NCI-H774 (cell line): ENCODE data around the gene PAK4.
"Not testable (repeated sequence)": the region's sequence is repeated elsewhere in the genome, so short reads cannot be mapped to it uniquely, and the experiment has no call there.

Experiments used
- DNase-seq: peaks from one replicate; lab custom pipeline; 2025; lab: John Stamatoyannopoulos, UW

The PAK4 gene

GRCh38 chr19:39100500-39101166 is 25.0 kb upstream of the PAK4 start:
- DNase-seq: no peak

GRCh38 chr19:39103151-39103550 is 22.4 kb upstream of the PAK4 start:
- DNase-seq: no peak

GRCh38 chr19:39104186-39104596 is 21.4 kb upstream of the PAK4 start:
- DNase-seq: no peak

GRCh38 chr19:39106194-39106593 is 19.4 kb upstream of the PAK4 start:
- DNase-seq: no peak

- DNase-seq: no peak
These were observed 15.9 kb upstream of the PAK4 start for GRCh38 chr19:39109641-39110040.

GRCh38 chr19:39110263-39110967 is 15.2 kb upstream of the PAK4 start:
- peak; percentile 12 for DNase-seq

DNA sequence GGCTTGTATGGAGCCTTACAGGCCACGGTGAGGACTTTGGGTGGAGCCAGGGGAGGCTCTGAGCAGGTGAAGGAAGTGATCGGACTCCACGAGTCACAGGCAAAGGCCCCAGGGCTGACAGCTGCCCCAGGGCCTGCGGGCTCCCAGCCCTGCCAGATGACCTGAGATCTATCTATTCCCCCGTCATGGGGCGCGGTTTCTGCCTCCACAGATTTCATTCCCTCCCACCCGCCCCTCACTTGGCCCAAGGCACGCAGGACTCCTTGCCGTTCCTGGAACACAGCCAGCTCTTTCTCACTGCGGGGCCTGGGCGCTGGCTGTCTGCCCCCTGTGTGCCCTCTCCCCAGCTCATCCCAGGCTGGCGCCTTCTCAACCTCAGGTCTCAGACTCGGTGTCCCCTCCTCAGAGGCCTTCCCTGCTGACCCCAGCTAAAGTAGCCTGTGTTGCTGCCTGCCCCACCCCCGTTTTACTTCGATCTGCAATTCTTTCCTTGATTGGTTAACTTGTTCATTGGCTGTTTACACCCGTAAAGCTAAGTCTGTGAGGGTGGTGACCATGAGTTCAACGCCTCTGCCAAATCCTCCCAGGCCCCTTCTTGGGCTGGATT is 13.9 kb upstream of the PAK4 start:
- no peak for DNase-seq

DNA sequence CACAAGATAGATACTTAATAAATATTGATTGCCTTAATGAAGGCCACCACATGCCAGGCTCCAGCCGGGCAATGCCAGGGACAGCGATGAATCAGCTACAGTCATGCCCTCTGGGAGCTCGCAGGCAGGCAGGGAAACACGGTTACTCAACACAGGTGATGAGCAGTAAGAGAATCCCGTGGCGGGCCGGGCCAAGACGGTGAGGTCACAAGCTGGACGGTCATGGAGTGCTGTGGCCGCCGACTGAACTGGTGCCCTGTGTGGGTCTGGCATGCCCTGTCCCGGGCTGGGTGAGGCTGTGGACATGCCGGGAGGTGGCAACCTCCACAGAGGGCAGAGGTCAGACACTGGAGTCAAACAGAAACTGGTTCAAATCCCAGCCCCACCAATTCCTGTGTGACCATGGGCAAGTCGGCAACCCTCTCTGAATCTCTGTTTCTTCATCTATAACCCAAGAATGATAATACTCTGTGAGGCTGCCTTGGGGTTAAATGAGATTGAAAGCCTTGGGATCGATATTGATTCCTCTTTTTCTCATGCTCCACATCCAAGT is 13.2 kb upstream of the PAK4 start:
- no peak for DNase-seq

DNA sequence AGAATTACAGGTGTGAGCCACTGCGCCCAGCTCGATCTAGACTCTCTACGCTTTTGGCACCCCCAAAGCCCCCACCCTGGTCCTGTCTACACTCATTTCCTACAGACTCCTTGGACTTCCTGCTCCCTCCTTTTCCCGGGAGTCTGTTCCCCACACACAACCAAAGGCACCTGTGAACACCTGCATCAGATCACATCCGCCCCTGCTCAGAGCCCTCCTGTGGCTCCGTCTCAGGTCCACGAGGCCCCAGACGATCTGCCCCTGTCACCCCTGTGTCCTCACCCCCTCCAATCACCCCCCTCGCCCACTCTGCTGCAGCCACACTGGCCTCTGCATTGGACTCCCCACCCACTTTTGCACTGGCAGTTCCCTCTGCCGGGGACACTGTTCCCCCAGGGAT is 12.4 kb upstream of the PAK4 start:
- no peak for DNase-seq

GRCh38 chr19:39115105-39115847 is 10.3 kb upstream of the PAK4 start:
- no peak for DNase-seq

- not testable (repeated sequence) for DNase-seq
These were observed 8.6 kb upstream of the PAK4 start for GRCh38 chr19:39117023-39117422.

GRCh38 chr19:39119830-39120229 is 5.8 kb upstream of the PAK4 start:
- DNase-seq: no peak

GRCh38 chr19:39122934-39123731 is 2.5 kb upstream of the PAK4 start:
- DNase-seq: no peak

DNA sequence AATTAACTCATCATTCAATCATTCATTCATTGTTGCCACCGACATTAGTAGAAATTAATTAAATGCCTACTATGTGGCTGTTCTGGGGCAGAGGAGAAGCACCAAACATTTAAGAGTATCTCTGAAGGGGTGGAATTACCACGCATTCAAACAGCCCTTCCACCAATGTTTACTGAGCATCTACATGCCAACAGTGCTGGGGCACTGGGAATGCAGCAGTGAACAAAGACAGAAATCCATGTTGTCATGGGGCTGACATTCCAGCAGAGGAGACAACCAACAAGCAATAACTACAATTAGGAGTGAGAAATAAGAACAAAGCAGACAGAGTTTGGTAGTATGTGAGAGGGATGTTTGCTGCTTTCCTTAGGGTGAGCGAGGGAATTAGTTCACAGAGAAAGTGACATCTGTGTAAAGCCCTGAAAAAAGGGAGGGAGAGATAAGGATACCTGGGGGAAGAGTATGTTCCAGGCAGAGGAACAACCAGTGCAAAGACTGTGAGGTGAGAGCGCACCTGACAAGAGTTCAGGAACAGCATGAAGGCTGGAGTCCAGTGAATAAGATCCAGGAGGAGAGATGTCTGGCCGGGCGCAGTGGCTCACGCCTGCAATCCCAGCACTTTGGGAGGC is 1.3 kb upstream of the PAK4 start:
- DNase-seq: no peak

- DNase-seq: no peak
These were observed 410 bp upstream of the PAK4 start for GRCh38 chr19:39125199-39125553.

DNA sequence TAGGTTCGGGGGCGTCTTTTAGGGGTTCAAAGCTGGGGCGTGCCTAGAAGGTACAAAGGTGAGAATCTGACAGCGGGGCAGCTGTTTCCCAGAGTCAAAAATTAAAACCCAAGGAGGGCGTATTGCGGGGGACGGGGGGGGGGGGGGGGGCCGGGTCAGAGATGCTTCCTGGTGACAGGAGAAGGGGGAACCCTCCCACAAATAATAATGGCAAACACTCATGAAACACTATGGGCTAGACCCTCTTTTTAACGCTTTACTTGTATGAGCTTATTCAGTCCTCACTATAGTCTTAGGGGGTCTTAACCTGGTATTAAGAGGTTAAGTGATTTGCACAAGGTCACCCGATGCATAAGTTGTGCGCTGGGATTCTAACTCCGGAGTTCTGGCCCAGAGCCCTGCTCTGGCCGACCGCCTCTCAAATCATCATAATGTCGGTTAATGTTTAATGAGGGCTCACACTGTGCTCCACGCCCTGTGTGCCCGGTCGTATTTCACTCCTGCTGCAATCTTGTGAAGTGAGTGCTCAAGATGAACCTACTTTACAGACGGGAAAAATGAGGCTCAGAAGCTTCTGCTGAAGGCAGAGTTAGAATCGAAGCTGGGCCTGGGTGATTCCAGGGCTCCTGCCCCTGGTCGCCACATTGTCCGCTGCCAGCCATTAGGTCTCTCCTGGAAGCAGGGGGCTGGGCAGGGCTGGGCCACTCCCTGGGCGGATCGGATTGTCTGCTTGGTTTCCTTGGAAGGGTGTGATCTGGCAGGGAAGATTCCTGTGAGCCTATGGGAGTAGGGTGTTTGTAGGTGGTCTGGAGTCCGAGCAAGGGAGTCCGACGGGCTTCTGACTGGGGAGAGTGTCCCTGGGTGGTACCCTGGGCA is 964 bp downstream of the PAK4 start:
- DNase-seq: no peak

DNA sequence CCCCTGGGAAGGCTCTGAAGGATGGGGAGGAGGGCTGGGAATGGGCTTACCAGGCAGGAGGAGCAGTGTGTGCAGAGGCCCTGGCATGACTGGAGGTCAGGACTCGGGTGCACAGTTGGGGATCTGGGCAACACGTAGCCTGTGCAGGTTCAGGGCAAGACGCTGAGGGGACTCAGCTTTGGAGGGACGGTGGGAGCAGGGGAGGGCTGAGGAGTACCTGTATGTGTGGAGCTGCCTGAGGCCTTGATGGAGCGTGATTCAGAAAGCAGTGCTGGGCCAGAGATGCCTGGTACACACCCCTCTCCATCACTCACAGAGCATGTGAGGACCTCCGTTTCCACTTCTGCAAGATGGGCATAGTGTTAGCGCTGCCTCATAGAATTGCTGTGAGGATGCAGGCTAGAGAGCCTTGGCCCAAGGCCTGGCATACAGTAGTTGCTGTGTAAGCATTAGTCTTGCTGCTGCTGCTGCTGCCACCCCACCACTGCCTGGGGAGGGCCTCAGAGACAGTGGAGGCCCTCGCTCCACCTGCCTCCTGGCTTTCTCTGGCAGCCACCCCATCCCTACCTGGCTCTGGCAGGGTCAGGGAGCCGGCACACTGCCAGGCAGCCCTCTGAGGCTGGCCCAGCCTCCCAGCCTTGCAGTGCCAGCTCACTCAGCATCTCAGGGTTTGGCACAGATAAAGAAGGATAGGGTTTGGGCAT is 2.4 kb downstream of the PAK4 start:
- DNase-seq: no peak

GRCh38 chr19:39128516-39129079 is 3.0 kb downstream of the PAK4 start:
- DNase-seq: no peak

GRCh38 chr19:39129116-39129515 is 3.5 kb downstream of the PAK4 start:
- no peak for DNase-seq
